ENCODE data around the gene SLC44A3. TPM values are rescaled to one million over a fixed set of nuclear protein-coding genes. Genes with fewer than 3 reads are reported as not detected.

The SLC44A3 gene
- total RNA-seq, 1 donor, result 2.9 TPM

DNA sequence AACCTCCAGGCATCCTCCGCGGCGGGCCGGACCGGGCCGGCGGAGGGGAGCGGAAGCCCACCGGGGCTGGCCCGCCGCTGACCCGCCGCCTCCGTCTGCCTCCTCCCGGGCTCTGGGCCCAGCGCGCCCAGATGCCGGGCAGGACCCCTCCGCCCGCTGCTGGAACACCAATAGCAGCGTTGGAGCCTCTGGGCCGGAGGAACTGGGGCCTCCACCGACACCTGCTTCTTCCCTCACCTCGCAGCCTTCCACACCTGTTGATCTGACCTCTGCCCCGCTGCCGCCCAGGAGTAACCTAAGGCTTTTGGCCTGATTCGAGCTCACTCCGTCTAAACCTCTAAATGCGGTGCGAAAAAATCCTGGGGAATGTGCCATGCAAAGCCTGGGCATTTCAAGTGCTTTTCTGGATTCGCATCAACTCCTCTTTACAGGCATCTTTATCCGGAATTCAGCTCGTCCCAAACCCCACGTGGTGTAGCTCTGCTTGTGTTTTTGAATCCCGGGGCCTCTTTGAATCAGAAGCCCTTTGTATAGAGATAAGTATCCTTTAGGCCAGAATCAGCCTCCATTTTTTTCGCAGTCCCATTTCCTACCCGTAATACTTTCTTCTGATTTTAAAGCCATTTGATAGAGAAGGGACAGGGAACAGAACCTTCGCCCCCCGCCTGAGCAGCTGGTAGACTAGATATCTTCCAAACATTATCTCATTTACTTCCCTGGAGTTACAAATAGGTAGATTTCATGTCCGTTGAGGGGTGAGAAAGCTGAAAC lies 107.4 kb downstream of the SLC44A3 start:
- H4K20me1 ChIP-seq (ENCODE audit: insufficient read depth, low read length), result peaks cover 23% of the 10 kb centered on the region
- DNase-seq (ENCODE audit: insufficient read length, low spot score, missing footprints), result peak; percentile 62
- H2AFZ ChIP-seq (ENCODE audit: low read length), result peak overlapping the region; percentile 87
- peak overlapping the region; percentile 93 for H3K4me3 ChIP-seq (ENCODE audit: insufficient read depth, low read length)
- H3K27me3 ChIP-seq (ENCODE audit: insufficient read depth, low read length), result no peaks in the 10 kb centered on the region
- TF ChIP-seq, protein P1, sequence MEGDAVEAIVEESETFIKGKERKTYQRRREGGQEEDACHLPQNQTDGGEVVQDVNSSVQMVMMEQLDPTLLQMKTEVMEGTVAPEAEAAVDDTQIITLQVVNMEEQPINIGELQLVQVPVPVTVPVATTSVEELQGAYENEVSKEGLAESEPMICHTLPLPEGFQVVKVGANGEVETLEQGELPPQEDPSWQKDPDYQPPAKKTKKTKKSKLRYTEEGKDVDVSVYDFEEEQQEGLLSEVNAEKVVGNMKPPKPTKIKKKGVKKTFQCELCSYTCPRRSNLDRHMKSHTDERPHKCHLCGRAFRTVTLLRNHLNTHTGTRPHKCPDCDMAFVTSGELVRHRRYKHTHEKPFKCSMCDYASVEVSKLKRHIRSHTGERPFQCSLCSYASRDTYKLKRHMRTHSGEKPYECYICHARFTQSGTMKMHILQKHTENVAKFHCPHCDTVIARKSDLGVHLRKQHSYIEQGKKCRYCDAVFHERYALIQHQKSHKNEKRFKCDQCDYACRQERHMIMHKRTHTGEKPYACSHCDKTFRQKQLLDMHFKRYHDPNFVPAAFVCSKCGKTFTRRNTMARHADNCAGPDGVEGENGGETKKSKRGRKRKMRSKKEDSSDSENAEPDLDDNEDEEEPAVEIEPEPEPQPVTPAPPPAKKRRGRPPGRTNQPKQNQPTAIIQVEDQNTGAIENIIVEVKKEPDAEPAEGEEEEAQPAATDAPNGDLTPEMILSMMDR (IDR thresholded peaks at IDR 0.05; ENCODE audit: extremely low read depth, low read depth, low read length), result no peak
- H3K4me1 ChIP-seq (ENCODE audit: insufficient read depth, low read length), result peaks cover 45% of the 10 kb centered on the region
- H3K79me2 ChIP-seq (ENCODE audit: insufficient read depth, low read length), result peaks cover 59% of the 10 kb centered on the region
- peaks cover 7% of the 10 kb centered on the region for H3K36me3 ChIP-seq (ENCODE audit: insufficient read depth, low read length)
- peak overlapping the region; percentile 82 for H3K4me2 ChIP-seq (ENCODE audit: insufficient read depth, low read length)
- no peaks in the 10 kb centered on the region for H3K9me3 ChIP-seq (ENCODE audit: low read depth, low read length)
- H3K27ac ChIP-seq (ENCODE audit: low read depth, low read length), result peak overlapping the region; percentile 80

DNA sequence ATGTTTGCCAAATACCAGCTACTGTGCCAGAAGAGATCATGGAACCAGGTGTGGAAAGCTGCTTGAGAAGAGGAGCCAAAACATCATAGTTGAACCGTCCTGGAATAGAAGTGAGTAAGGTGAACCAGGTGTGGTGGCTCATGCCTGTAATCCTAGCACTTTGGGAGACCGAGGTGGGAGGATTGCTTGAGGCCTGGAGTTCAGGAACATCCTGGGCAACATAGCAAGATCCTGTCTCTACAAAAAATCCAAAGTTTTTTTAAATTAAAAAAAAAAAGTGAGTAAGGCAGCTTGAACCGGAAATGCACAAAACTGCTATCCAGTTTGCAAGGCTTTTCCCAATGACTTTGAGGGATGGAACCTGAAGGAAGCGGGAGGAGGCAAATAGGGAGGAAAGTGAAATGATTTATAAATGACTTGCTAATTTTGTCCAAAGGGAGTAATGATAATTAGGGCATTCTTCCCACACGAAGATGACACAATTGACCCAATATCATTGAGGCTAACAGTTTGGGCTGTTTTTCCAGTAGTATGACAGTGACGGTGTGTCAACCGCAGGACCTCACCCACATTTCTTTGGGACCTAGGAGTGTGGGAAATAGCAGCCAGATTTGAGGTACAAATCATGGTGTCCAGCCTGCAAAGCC lies 108.3 kb downstream of the SLC44A3 start:
- Histone ChIP-seq H3K4me2 (ENCODE audit: insufficient read depth, low read length) (peak overlapping the region; percentile 82), H3K9me3 (ENCODE audit: low read depth, low read length) (no peaks in the 10 kb centered on the region), H2AFZ (ENCODE audit: low read length) (no peak overlapping the region), H3K4me3 (ENCODE audit: insufficient read depth, low read length) (peak overlapping the region; percentile 93), H3K4me1 (ENCODE audit: insufficient read depth, low read length) (peaks cover 36% of the 10 kb centered on the region), H3K36me3 (ENCODE audit: insufficient read depth, low read length) (no peaks in the 10 kb centered on the region), H3K27ac (ENCODE audit: low read depth, low read length) (peak overlapping the region; percentile 80), H3K79me2 (ENCODE audit: insufficient read depth, low read length) (peaks cover 51% of the 10 kb centered on the region), H4K20me1 (ENCODE audit: insufficient read depth, low read length) (peaks cover 16% of the 10 kb centered on the region), H3K27me3 (ENCODE audit: insufficient read depth, low read length) (no peaks in the 10 kb centered on the region)
- TF ChIP-seq, protein P1 (IDR thresholded peaks at IDR 0.05; ENCODE audit: extremely low read depth, low read depth, low read length), result no peak
- DNase-seq (ENCODE audit: insufficient read length, low spot score, missing footprints), result no peak

DNA sequence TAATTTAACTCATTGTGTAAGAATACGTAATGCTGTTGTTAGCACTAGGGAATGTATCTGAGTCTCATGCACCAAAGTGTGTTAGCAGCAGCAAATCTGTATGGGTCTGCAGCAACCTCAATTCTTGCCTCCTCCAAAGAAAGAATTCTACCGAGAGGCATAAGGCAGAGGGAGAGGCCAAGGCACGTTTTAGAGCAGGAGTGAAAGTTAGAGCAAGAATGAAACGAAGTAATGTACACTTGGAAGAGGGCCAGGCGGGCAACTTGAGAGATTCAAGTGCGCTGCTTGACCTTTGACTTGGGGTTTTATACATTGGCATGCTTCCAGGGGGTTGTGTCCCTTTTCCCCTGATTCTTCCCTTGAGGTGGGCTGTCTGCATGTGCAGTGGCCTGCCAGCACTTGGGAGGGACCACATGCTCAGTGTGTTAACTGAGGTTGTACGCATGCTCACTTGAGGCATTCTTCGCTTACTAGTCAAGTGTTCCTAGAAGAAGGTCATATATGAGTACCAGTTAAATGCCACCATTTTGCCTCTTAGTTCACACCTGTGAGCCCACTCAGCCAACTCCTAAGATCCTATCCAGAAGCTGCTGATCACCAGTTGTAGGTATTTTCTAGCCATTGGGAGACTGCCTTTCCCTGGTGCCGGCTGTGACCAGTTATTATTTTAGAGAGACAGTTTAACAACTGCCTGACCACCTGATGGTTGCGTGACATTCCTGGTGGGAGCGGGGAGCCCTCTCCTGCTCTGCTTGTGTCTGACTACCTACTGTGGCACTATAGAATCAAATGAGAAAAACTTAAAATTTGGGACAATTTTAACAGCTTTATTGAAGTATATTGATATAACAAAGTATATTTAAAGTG lies 109.4 kb downstream of the SLC44A3 start:
- H3K27me3 ChIP-seq (ENCODE audit: insufficient read depth, low read length), result no peaks in the 10 kb centered on the region
- H3K79me2 ChIP-seq (ENCODE audit: insufficient read depth, low read length), result peaks cover 39% of the 10 kb centered on the region
- no peak overlapping the region for H3K27ac ChIP-seq (ENCODE audit: low read depth, low read length)
- TF ChIP-seq, protein P1 (IDR thresholded peaks at IDR 0.05; ENCODE audit: extremely low read depth, low read depth, low read length), result no peak
- H3K4me2 ChIP-seq (ENCODE audit: insufficient read depth, low read length), result peak overlapping the region; percentile 82
- DNase-seq (ENCODE audit: insufficient read length, low spot score, missing footprints), result no peak
- H3K4me3 ChIP-seq (ENCODE audit: insufficient read depth, low read length), result peak overlapping the region; percentile 38
- H3K9me3 ChIP-seq (ENCODE audit: low read depth, low read length), result no peaks in the 10 kb centered on the region
- no peaks in the 10 kb centered on the region for H3K36me3 ChIP-seq (ENCODE audit: insufficient read depth, low read length)
- H2AFZ ChIP-seq (ENCODE audit: low read length), result no peak overlapping the region
- peaks cover 25% of the 10 kb centered on the region for H3K4me1 ChIP-seq (ENCODE audit: insufficient read depth, low read length)
- H4K20me1 ChIP-seq (ENCODE audit: insufficient read depth, low read length), result peaks cover 11% of the 10 kb centered on the region
